ENCODE measurements around the gene SERINC3. TPM values are rescaled to one million over a fixed set of nuclear protein-coding genes. Genes with fewer than 3 reads are reported as not detected.

SERINC3 gene
- total RNA-seq, 5 donors from 2014 or later (not counting 1 experiment from before 2014, with no cell fraction given), result 60.5 to 83.0 (median 78.4) TPM

DNA sequence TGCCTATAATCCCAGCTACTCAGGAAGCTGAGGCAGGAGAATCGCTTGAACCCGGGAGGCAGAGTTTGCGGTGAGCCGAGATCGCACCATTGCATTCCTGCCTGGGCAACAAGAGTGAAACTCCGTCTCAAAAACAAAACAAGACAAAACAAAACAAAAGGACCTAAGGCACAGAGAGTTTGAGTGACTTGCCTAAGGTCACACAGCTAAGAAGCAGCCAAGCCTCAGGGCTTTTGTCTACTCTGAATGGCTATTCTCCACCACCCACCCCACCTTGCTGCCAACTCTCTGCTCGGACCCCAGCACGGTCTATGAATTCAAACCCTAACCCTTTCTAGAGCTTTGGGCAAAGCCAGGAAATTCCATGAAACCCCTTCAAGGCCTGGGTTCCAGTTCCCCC lies 65.3 kb downstream of the SERINC3 start:
- ATAC-seq (replicated peaks in 1 of 4), result no peak
- CTCF ChIA-PET, result interaction anchor here in 1 of 2 donors (0.8 kb wide), 1 partner anchor 153 kb away, joined by 3 read pairs; no protein-coding TSS in a partner anchor
- WGBS (ENCODE audit: insufficient coverage), result 96% methylated on average over 6 of the region's 8 CpGs

DNA sequence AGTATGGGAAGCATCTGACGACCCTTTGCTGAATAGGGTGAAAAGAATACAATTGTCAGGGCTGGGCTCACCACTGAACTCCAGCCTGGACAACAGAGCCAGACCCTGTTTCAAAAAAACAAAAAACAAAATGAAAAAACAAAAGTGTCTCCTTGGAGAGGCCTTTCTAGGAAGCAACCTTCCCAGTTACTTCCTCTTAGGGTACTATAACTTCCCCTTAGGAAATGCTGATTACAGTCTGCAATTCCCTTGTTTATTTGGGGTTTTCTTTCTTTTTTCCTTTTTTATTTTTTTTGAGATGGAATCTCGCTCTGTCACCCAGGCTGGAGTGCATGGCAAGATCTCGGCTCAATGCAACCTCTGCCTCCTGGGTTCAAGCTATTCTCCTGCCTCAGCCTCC lies 66.7 kb downstream of the SERINC3 start:
- CTCF ChIA-PET, result no interaction called here

More for the DNA sequence above, 65.3 kb downstream of the SERINC3 start:
- DNase-seq, result no peak
- Mint-ChIP-seq H3K27ac (no peak overlapping the region), H3K27me3 (no peaks in the 10 kb centered on the region), H3K4me1 (no peaks in the 10 kb centered on the region), H3K9me3 (no peaks in the 10 kb centered on the region), H3K4me3 (no peak overlapping the region), H3K36me3 (no peaks in the 10 kb centered on the region)
- Histone ChIP-seq H3K36me3 (ENCODE audit: control insufficient read depth in 2 of 2, extremely low read depth in 1 of 2, insufficient read depth in 1 of 2, low read length in 1 of 2) (no peaks in the 10 kb centered on the region), H3K4me1 (ENCODE audit: control insufficient read depth in 1 of 2, extremely low read depth in 1 of 2, insufficient read depth in 2 of 2, low read length in 2 of 2) (no peaks in the 10 kb centered on the region), H3K27ac (ENCODE audit: low read length) (no peak overlapping the region), H3K9me3 (no peaks in the 10 kb centered on the region), H3K4me3 (ENCODE audit: control insufficient read depth in 1 of 2, extremely low read depth in 1 of 2, low read length in 1 of 2) (no peak overlapping the region), H3K27me3 (replicated peaks in 1 of 2; ENCODE audit: control insufficient read depth in 2 of 2, extremely low read depth in 1 of 2, insufficient read depth in 2 of 2, low read length in 1 of 2) (peaks cover 0 to 7% of the 10 kb centered on the region in 2 experiments)
- POLR2A ChIA-PET, result no interaction called here

DNA sequence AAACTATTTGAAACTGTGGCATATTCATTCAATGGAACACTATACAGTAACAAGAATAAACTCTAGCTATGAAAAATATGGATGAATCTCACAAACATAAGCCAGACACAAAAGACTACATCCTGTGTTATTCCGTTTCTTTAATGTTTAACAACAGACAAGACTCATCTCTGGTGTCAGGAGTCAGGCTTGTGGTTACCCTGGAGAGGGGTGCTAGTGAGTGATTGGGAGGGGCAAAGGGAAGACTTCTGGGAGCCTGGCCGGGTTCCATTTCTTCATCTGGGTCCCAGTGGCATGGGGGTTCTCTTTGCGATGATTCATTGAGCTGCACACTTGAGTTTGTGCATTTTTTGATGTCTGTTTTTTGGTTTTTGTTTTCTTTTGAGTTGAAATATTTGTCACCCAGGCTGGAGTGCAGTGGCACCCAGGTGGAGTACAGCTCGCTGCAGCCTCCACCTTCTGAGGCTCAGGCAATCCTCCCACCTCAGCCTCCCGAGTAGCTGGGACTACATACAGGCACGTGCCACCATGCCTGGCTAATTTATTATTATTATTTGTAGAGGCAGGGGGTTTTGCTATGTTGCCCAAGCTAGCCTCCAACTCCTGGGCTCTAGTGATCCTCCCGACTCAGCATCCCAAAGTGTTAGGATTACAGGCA lies 67.4 kb downstream of the SERINC3 start:
- H3K4me3 ChIP-seq (ENCODE audit: control insufficient read depth in 1 of 2, extremely low read depth in 1 of 2, low read length in 1 of 2), result no peak overlapping the region
- no peak for ATAC-seq (replicated peaks in 1 of 4)
- ChIA-PET POLR2A (no interaction called here), CTCF (no interaction called here)
- H3K36me3 Mint-ChIP-seq, result no peaks in the 10 kb centered on the region
- H3K36me3 ChIP-seq (ENCODE audit: control insufficient read depth in 2 of 2, extremely low read depth in 1 of 2, insufficient read depth in 1 of 2, low read length in 1 of 2), result no peaks in the 10 kb centered on the region
- H3K27ac Mint-ChIP-seq, result no peak overlapping the region
- H3K4me1 ChIP-seq (ENCODE audit: control insufficient read depth in 1 of 2, extremely low read depth in 1 of 2, insufficient read depth in 2 of 2, low read length in 2 of 2), result no peaks in the 10 kb centered on the region
- H3K27ac ChIP-seq (ENCODE audit: low read length), result no peak overlapping the region
- H3K4me1 Mint-ChIP-seq, result no peaks in the 10 kb centered on the region
- no peaks in the 10 kb centered on the region for H3K9me3 ChIP-seq
- H3K27me3 Mint-ChIP-seq, result peaks cover 1 to 10% of the 10 kb centered on the region in 2 donors
- no peak for DNase-seq
- no peaks in the 10 kb centered on the region for H3K9me3 Mint-ChIP-seq
- WGBS (ENCODE audit: insufficient coverage), result 86% methylated on average over 1 of the region's 7 CpGs
- H3K4me3 Mint-ChIP-seq, result no peak overlapping the region
- H3K27me3 ChIP-seq (replicated peaks in 1 of 2; ENCODE audit: control insufficient read depth in 2 of 2, extremely low read depth in 1 of 2, insufficient read depth in 2 of 2, low read length in 1 of 2), result peaks cover 0 to 10% of the 10 kb centered on the region in 2 experiments

More for the DNA sequence above, 66.7 kb downstream of the SERINC3 start:
- H3K4me3 ChIP-seq (ENCODE audit: control insufficient read depth in 1 of 2, extremely low read depth in 1 of 2, low read length in 1 of 2), result no peak overlapping the region
- Mint-ChIP-seq H3K4me3 (no peak overlapping the region), H3K27me3 (peaks cover 0 to 8% of the 10 kb centered on the region in 2 donors), H3K36me3 (no peaks in the 10 kb centered on the region), H3K4me1 (no peaks in the 10 kb centered on the region), H3K9me3 (no peaks in the 10 kb centered on the region), H3K27ac (no peak overlapping the region)
- POLR2A ChIA-PET, result no interaction called here
- no peaks in the 10 kb centered on the region for H3K4me1 ChIP-seq (ENCODE audit: control insufficient read depth in 1 of 2, extremely low read depth in 1 of 2, insufficient read depth in 2 of 2, low read length in 2 of 2)
- H3K27me3 ChIP-seq (replicated peaks in 1 of 2; ENCODE audit: control insufficient read depth in 2 of 2, extremely low read depth in 1 of 2, insufficient read depth in 2 of 2, low read length in 1 of 2), result peaks cover 0 to 10% of the 10 kb centered on the region in 2 experiments
- no peak overlapping the region for H3K27ac ChIP-seq (ENCODE audit: low read length)
- no CpG with 5 or more reads among the region's 3 CpGs for WGBS (ENCODE audit: insufficient coverage)
- no peaks in the 10 kb centered on the region for H3K9me3 ChIP-seq
- H3K36me3 ChIP-seq (ENCODE audit: control insufficient read depth in 2 of 2, extremely low read depth in 1 of 2, insufficient read depth in 1 of 2, low read length in 1 of 2), result no peaks in the 10 kb centered on the region
- ATAC-seq (replicated peaks in 1 of 4) (no peak), DNase-seq (no peak)

DNA sequence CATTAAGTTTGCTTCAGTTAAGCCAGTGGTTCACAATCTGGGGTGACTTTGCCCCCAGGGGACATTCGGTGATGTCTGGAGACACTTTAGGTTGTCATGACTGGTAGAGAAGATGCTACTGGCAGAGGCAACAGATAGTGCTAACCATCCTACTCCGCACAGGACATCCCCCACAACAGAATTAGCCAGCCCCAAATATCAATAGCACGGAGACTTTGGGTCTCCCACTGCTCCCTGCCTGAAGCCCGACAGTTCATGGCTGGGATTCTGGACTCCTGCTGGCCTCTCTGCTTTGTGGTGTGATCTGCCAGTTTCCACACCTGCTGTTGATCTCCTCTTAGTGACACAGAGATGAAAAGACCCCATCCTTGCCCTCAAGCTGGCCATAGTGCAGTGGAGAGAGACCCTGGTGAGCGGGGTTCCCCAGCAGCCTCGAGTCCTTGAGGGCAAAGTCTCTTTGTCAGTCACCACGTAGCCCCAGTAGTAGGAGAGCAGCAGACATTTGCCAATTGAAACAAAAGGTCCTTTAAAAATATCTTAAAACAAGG lies 70.9 kb downstream of the SERINC3 start:
- Histone ChIP-seq H3K9me3 (no peaks in the 10 kb centered on the region), H3K27me3 (replicated peaks in 1 of 2; ENCODE audit: control insufficient read depth in 2 of 2, extremely low read depth in 1 of 2, insufficient read depth in 2 of 2, low read length in 1 of 2) (peaks cover 0 to 16% of the 10 kb centered on the region in 2 experiments), H3K4me3 (ENCODE audit: control insufficient read depth in 1 of 2, extremely low read depth in 1 of 2, low read length in 1 of 2) (no peak overlapping the region), H3K36me3 (ENCODE audit: control insufficient read depth in 2 of 2, extremely low read depth in 1 of 2, insufficient read depth in 1 of 2, low read length in 1 of 2) (no peaks in the 10 kb centered on the region), H3K4me1 (ENCODE audit: control insufficient read depth in 1 of 2, extremely low read depth in 1 of 2, insufficient read depth in 2 of 2, low read length in 2 of 2) (no peaks in the 10 kb centered on the region), H3K27ac (ENCODE audit: low read length) (no peak overlapping the region)
- H3K4me1 Mint-ChIP-seq, result no peaks in the 10 kb centered on the region
- peaks cover 3 to 12% of the 10 kb centered on the region in 2 donors for H3K27me3 Mint-ChIP-seq
- CTCF ChIA-PET, result no interaction called here
- no peaks in the 10 kb centered on the region for H3K36me3 Mint-ChIP-seq
- H3K4me3 Mint-ChIP-seq, result no peak overlapping the region
- ATAC-seq (replicated peaks in 1 of 4) (no peak), DNase-seq (no peak)
- no peak overlapping the region for H3K27ac Mint-ChIP-seq
- POLR2A ChIA-PET, result interaction anchor here in 1 of 2 donors (0.7 kb wide), 1 partner anchor 54 kb away, joined by 3 read pairs; no protein-coding TSS in a partner anchor
- H3K9me3 Mint-ChIP-seq, result no peaks in the 10 kb centered on the region
- 67% methylated on average over 5 of the region's 7 CpGs for WGBS (ENCODE audit: insufficient coverage)

- CTCF ChIA-PET, result interaction anchor here in 1 of 2 donors (0.6 kb wide), 1 partner anchor 71 kb away, joined by 7 read pairs; the partner anchor contains the start of gene SERINC3
- no peaks in the 10 kb centered on the region for H3K9me3 Mint-ChIP-seq
- POLR2A ChIA-PET, result no interaction called here
- H3K4me3 Mint-ChIP-seq, result no peak overlapping the region
- WGBS (ENCODE audit: insufficient coverage), result 48% methylated on average over 2 of the region's 3 CpGs
- DNase-seq, result no peak
- Histone ChIP-seq H3K36me3 (ENCODE audit: control insufficient read depth in 2 of 2, extremely low read depth in 1 of 2, insufficient read depth in 1 of 2, low read length in 1 of 2) (no peaks in the 10 kb centered on the region), H3K4me1 (ENCODE audit: control insufficient read depth in 1 of 2, extremely low read depth in 1 of 2, insufficient read depth in 2 of 2, low read length in 2 of 2) (no peaks in the 10 kb centered on the region), H3K4me3 (ENCODE audit: control insufficient read depth in 1 of 2, extremely low read depth in 1 of 2, low read length in 1 of 2) (no peak overlapping the region), H3K27ac (ENCODE audit: low read length) (no peak overlapping the region), H3K27me3 (replicated peaks in 1 of 2; ENCODE audit: control insufficient read depth in 2 of 2, extremely low read depth in 1 of 2, insufficient read depth in 2 of 2, low read length in 1 of 2) (peaks cover 0 to 20% of the 10 kb centered on the region in 2 experiments), H3K9me3 (no peaks in the 10 kb centered on the region)
- no peaks in the 10 kb centered on the region for H3K4me1 Mint-ChIP-seq
- H3K36me3 Mint-ChIP-seq, result no peaks in the 10 kb centered on the region
- no peak for ATAC-seq (replicated peaks in 1 of 4)
- peaks cover 3 to 12% of the 10 kb centered on the region in 2 donors for H3K27me3 Mint-ChIP-seq
- H3K27ac Mint-ChIP-seq, result no peak overlapping the region
Observed at GRCh38 chr20:44450281-44450889, 71.5 kb downstream of the SERINC3 start.

GRCh38 chr20:44449864-44450263 lies 72.0 kb downstream of the SERINC3 start:
- H3K4me3 ChIP-seq (ENCODE audit: control insufficient read depth in 1 of 2, extremely low read depth in 1 of 2, low read length in 1 of 2), result no peak overlapping the region
- no peaks in the 10 kb centered on the region for H3K36me3 ChIP-seq (ENCODE audit: control insufficient read depth in 2 of 2, extremely low read depth in 1 of 2, insufficient read depth in 1 of 2, low read length in 1 of 2)
- CTCF ChIA-PET, result interaction anchor here in 1 of 2 donors (0.6 kb wide), 1 partner anchor 72 kb away, joined by 7 read pairs; the partner anchor contains the start of gene SERINC3
- H3K9me3 Mint-ChIP-seq, result no peaks in the 10 kb centered on the region
- POLR2A ChIA-PET, result no interaction called here
- H3K27me3 Mint-ChIP-seq, result peaks cover 3 to 15% of the 10 kb centered on the region in 2 donors
- no peaks in the 10 kb centered on the region for H3K9me3 ChIP-seq
- H3K4me3 Mint-ChIP-seq, result no peak overlapping the region
- H3K4me1 ChIP-seq (ENCODE audit: control insufficient read depth in 1 of 2, extremely low read depth in 1 of 2, insufficient read depth in 2 of 2, low read length in 2 of 2), result no peaks in the 10 kb centered on the region
- H3K4me1 Mint-ChIP-seq, result no peaks in the 10 kb centered on the region
- no peak overlapping the region for H3K27ac Mint-ChIP-seq
- 81% methylated on average over 4 of the region's 7 CpGs for WGBS (ENCODE audit: insufficient coverage)
- ATAC-seq (replicated peaks in 1 of 4), result no peak
- no peaks in the 10 kb centered on the region for H3K36me3 Mint-ChIP-seq
- H3K27ac ChIP-seq (ENCODE audit: low read length), result no peak overlapping the region
- H3K27me3 ChIP-seq (replicated peaks in 1 of 2; ENCODE audit: control insufficient read depth in 2 of 2, extremely low read depth in 1 of 2, insufficient read depth in 2 of 2, low read length in 1 of 2), result peaks cover 0 to 22% of the 10 kb centered on the region in 2 experiments
- DNase-seq, result no peak

All from T-cell (primary cell).